SU-DHL-6 (cell line): Measurements from ENCODE around the gene HLF.

ENCODE experiments used
- H2AFZ ChIP-seq: fragments of 200-600 bp; sonication (generic); 2 replicates; pipeline ENCODE4 v1.6.1; 2014; ENCODE audit warnings: low read depth, mild to moderate bottlenecking, moderate library complexity, mixed read lengths, antibody characterized with exemption, low read length; ENCODE audit not compliant: severe bottlenecking
- H3F3A ChIP-seq: fragments of 200-600 bp; shearing (Covaris generic); 2 replicates; pipeline ENCODE4 v1.6.0; 2016; ENCODE audit warnings: antibody characterized with exemption, mild to moderate bottlenecking; ENCODE audit not compliant: insufficient read depth
- H3K27ac ChIP-seq: fragments of 200-600 bp; sonication (generic); 2 replicates; pipeline ENCODE4 v1.5.1; 2016; ENCODE audit warnings: low read depth, mild to moderate bottlenecking, low read length, moderate library complexity, mixed read lengths
- H3K27me3 ChIP-seq: fragments of 200-600 bp; sonication (generic), shearing (Covaris generic); 2 replicates; pipeline ENCODE4 v1.6.0; 2014; ENCODE audit warnings: mild to moderate bottlenecking, low read length
- H3K36me3 ChIP-seq: fragments of 200-600 bp; sonication (generic); 2 replicates; pipeline ENCODE4 v1.6.1; 2014; ENCODE audit warnings: mild to moderate bottlenecking, low read length, mixed read lengths
- H3K4me2 ChIP-seq: fragments of 300-600, 200-600 bp; shearing (Covaris generic), sonication (generic); 2 replicates; pipeline ENCODE4 v1.6.0; 2014; ENCODE audit warnings: low read length, low read depth, mild to moderate bottlenecking; ENCODE audit not compliant: poor library complexity, severe bottlenecking
- H3K4me3 ChIP-seq: fragments of 200-600 bp; sonication (generic); 2 replicates; pipeline ENCODE4 v1.5.1; 2014; ENCODE audit warnings: antibody characterized with exemption, low read length, mild to moderate bottlenecking, mixed read lengths; ENCODE audit not compliant: insufficient read depth, poor library complexity, severe bottlenecking
- H3K79me2 ChIP-seq: fragments of 200-600 bp; sonication (generic); 2 replicates; pipeline ENCODE4 v1.6.1; 2014; ENCODE audit warnings: mild to moderate bottlenecking, low read length, moderate library complexity; ENCODE audit not compliant: insufficient read depth
- H3K9ac ChIP-seq: fragments of 200-600 bp; sonication (generic); 2 replicates; pipeline ENCODE4 v1.7.0; 2014; ENCODE audit warnings: mild to moderate bottlenecking, low read length
- H3K9me2 ChIP-seq: fragments of 200-600 bp; sonication (generic); replicated peaks from 2 replicates; pipeline ENCODE4 v1.6.1; 2014; ENCODE audit warnings: low read length; ENCODE audit not compliant: insufficient read depth
- H3K9me3 ChIP-seq: fragments of 200-600 bp; sonication (generic); 2 replicates; pipeline ENCODE4 v1.6.1; 2014; ENCODE audit warnings: low read length, mixed read lengths; ENCODE audit not compliant: insufficient read depth
- H4K20me1 ChIP-seq: fragments of 200-600 bp; sonication (generic); 2 replicates; pipeline ENCODE4 v1.6.1; 2014; ENCODE audit warnings: low read depth, mild to moderate bottlenecking, antibody characterized with exemption, low read length, moderate library complexity, mixed read lengths
- EZH2phosphoT487 ChIP-seq: fragments of 200-600 bp; sonication (generic), shearing (Covaris generic); conservative IDR thresholded peaks from 2 replicates; pipeline ENCODE4 v1.6.1; 2018; ENCODE audit warnings: mild to moderate bottlenecking, antibody characterized with exemption, low read length, moderate library complexity, mixed read lengths
- TF ChIP-seq, protein P1 (sequence below): fragments of 200-600 bp; sonication (generic); IDR thresholded peaks from one replicate; pipeline ENCODE4 v1.5.1; 2017; ENCODE audit warnings: antibody characterized with exemption, mild to moderate bottlenecking, low read length, moderate library complexity; ENCODE audit not compliant: insufficient read depth, poor library complexity, severe bottlenecking

HLF gene

DNA sequence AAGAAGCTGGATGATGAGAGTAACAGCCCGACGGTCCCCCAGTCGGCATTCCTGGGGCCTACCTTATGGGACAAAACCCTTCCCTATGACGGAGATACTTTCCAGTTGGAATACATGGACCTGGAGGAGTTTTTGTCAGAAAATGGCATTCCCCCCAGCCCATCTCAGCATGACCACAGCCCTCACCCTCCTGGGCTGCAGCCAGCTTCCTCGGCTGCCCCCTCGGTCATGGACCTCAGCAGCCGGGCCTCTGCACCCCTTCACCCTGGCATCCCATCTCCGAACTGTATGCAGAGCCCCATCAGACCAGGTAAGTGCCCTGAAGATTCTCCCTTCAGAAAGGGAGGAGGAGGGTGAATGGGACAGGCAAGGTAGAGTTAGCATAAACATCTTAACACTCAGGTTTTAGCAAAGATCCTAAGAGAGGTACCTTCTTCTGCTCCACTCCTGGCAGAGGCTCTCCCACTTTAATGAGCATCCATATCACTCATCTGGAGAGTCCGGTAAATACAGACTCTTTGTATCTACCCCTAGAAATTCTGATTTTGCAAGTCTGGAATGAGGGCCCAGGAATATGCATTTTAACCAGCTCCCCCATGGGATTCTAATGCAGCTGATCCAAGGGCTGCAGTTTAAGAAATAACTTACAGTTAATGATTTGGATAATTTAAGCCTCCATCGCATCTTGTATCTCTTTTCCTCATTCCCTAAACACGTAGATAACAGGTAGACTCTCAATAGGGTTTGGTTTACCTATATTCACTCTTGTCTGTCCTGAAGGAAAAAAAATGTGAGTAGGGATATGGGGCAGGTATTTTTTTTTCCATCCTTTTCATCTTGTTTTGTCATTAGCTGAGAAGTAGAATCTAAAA, 3.3 kb downstream of the HLF start:
- no peaks in the 10 kb centered on the region for H3K9me3 ChIP-seq
- H3K36me3 ChIP-seq = no peaks in the 10 kb centered on the region
- no peaks in the 10 kb centered on the region for H3F3A ChIP-seq
- H4K20me1 ChIP-seq = no peaks in the 10 kb centered on the region
- H3K4me3 ChIP-seq = no peak overlapping the region
- no peaks in the 10 kb centered on the region for H3K27me3 ChIP-seq
- no peak overlapping the region for H3K9ac ChIP-seq
- no peak overlapping the region for H3K4me2 ChIP-seq
- no peak overlapping the region for H2AFZ ChIP-seq
- no peaks in the 10 kb centered on the region for H3K9me2 ChIP-seq
- TF ChIP-seq, protein P1, sequence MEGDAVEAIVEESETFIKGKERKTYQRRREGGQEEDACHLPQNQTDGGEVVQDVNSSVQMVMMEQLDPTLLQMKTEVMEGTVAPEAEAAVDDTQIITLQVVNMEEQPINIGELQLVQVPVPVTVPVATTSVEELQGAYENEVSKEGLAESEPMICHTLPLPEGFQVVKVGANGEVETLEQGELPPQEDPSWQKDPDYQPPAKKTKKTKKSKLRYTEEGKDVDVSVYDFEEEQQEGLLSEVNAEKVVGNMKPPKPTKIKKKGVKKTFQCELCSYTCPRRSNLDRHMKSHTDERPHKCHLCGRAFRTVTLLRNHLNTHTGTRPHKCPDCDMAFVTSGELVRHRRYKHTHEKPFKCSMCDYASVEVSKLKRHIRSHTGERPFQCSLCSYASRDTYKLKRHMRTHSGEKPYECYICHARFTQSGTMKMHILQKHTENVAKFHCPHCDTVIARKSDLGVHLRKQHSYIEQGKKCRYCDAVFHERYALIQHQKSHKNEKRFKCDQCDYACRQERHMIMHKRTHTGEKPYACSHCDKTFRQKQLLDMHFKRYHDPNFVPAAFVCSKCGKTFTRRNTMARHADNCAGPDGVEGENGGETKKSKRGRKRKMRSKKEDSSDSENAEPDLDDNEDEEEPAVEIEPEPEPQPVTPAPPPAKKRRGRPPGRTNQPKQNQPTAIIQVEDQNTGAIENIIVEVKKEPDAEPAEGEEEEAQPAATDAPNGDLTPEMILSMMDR = no peak
- no peak for TF ChIP-seq EZH2phosphoT487
- no peak overlapping the region for H3K27ac ChIP-seq
- H3K79me2 ChIP-seq = no peaks in the 10 kb centered on the region

DNA sequence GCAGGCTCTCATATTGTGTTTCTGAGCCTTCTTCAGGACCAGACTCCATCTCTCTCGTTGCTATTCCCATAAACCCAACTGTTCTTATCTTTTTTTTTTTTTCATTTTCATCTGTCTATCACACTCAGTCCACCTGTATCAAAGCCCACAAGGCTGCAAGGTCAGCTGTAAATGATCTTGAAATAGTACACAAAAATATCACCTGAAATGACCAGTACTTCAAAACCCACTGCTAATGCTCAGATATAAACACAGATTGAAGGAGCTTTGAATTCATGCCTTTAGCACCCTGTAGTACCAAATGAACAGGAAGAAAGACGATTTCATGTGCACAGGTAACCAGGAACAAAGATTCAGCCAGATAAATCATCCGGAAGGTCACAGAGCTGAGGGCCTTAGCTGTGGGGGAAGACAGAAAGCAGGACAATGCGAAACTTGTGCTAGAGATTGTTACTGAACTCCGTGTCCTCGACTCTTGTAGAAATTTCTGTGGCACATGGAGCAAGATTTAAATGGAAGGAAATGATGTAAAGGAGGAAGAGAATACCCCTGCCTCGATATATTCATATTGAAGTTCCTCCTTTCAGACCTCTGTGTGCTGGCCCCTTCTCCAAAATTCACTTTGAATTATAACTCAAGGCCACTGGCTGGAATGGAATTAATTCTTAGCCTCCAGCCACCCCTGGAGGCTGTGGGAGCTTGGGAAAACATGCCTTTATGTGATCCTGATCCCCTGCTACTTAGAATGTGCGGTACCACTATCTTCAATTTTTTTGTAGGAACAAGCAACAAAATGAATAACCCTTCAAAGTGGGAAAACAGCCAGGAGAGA, 4.1 kb downstream of the HLF start:
- Histone ChIP-seq H3K27ac (no peak overlapping the region), H2AFZ (no peak overlapping the region), H3K36me3 (no peaks in the 10 kb centered on the region), H3K4me3 (no peak overlapping the region), H3F3A (no peaks in the 10 kb centered on the region), H3K9me3 (no peaks in the 10 kb centered on the region), H3K4me2 (no peak overlapping the region), H3K27me3 (no peaks in the 10 kb centered on the region), H3K9ac (no peak overlapping the region), H3K79me2 (no peaks in the 10 kb centered on the region), H4K20me1 (no peaks in the 10 kb centered on the region), H3K9me2 (no peaks in the 10 kb centered on the region)
- TF ChIP-seq EZH2phosphoT487 = no peak
- TF ChIP-seq, protein P1 = no peak

DNA sequence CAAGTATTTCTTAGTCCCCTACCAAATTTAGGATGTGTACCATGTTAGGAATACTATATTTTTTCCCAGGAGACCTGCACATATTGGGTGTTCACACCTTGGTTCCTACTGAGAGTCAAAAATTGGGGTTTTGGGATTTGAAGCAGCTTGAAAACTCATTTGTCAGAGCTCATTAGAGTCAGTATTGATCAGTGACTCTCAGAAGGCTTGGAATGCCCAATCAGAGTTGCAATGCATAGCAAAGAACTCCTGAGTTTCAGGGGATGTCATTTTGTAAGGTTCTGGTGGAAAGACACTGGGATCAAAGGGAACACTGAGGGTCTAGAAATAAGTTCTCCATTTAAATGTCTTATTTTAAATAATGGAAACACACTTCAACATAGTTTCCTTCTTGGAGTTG, 5.1 kb downstream of the HLF start:
- Histone ChIP-seq H3K9me3 (no peaks in the 10 kb centered on the region), H3K79me2 (no peaks in the 10 kb centered on the region), H4K20me1 (no peaks in the 10 kb centered on the region), H3K36me3 (no peaks in the 10 kb centered on the region), H3K4me2 (no peak overlapping the region), H3F3A (no peaks in the 10 kb centered on the region), H3K27ac (no peak overlapping the region), H3K9ac (no peak overlapping the region), H2AFZ (no peak overlapping the region), H3K27me3 (no peaks in the 10 kb centered on the region), H3K4me3 (no peak overlapping the region), H3K9me2 (no peaks in the 10 kb centered on the region)
- TF ChIP-seq, protein P1 = no peak
- no peak for TF ChIP-seq EZH2phosphoT487
